GM11168 (cell line): ENCODE data around the gene NSG2.

Experiments
- in situ Hi-C: fragments of 300-500 bp; cut with MboI; formaldehyde crosslinking; loops from one replicate; pipeline ENCODE4 v1.12.0; 2022; ENCODE audit warnings: low sequenced_read_pairs; ENCODE audit not compliant: unreplicated experiment

The NSG2 gene

GRCh38 chr5:174058433-174059122 lies 13.1 kb downstream of the NSG2 start:
- in situ Hi-C loops, result no loop called here

GRCh38 chr5:174059247-174059646 lies 13.7 kb downstream of the NSG2 start:
- in situ Hi-C loops, result no loop called here

- in situ Hi-C loops, result no loop called here
Measured at GRCh38 chr5:174063082-174063756, 17.7 kb downstream of the NSG2 start.

- in situ Hi-C loops, result no loop called here
Measured at GRCh38 chr5:174064171-174064570, 18.7 kb downstream of the NSG2 start.

GRCh38 chr5:174065528-174066197 lies 20.2 kb downstream of the NSG2 start:
- in situ Hi-C loops, result no loop called here

GRCh38 chr5:174067499-174067898 lies 22.0 kb downstream of the NSG2 start:
- in situ Hi-C loops, result no loop called here

GRCh38 chr5:174071484-174071883 lies 26.0 kb downstream of the NSG2 start:
- in situ Hi-C loops, result no loop called here

- in situ Hi-C loops, result no loop called here
Measured at GRCh38 chr5:174073122-174073660, 27.7 kb downstream of the NSG2 start.

GRCh38 chr5:174074369-174074768 lies 28.9 kb downstream of the NSG2 start:
- in situ Hi-C loops, result no loop called here

- in situ Hi-C loops, result no loop called here
Measured at GRCh38 chr5:174078416-174078815, 32.9 kb downstream of the NSG2 start.

GRCh38 chr5:174082286-174082685 lies 36.8 kb downstream of the NSG2 start:
- in situ Hi-C loops, result no loop called here

GRCh38 chr5:174083056-174083827 lies 37.7 kb downstream of the NSG2 start:
- in situ Hi-C loops, result no loop called here

- in situ Hi-C loops, result no loop called here
Measured at GRCh38 chr5:174084691-174085154, 39.2 kb downstream of the NSG2 start.

- in situ Hi-C loops, result no loop called here
Measured at GRCh38 chr5:174086751-174087150, 41.2 kb downstream of the NSG2 start.

GRCh38 chr5:174087783-174088182 lies 42.3 kb downstream of the NSG2 start:
- in situ Hi-C loops, result no loop called here

- in situ Hi-C loops, result no loop called here
Measured at GRCh38 chr5:174090129-174090528, 44.6 kb downstream of the NSG2 start.

GRCh38 chr5:174093123-174093522 lies 47.6 kb downstream of the NSG2 start:
- in situ Hi-C loops, result no loop called here

GRCh38 chr5:174094857-174095606 lies 49.5 kb downstream of the NSG2 start:
- in situ Hi-C loops, result no loop called here

GRCh38 chr5:174096619-174097018 lies 51.1 kb downstream of the NSG2 start:
- in situ Hi-C loops, result no loop called here
